GM12878 (cell line): Measurements from ENCODE around the gene PAX1. TPM values are rescaled to one million over a fixed set of nuclear protein-coding genes. Genes with fewer than 3 reads are reported as not detected.

Experiments used
- ATAC-seq: fragments of 200-7000 bp; cut with Tn5 transposase; 3 replicates; pipeline ENCODE4 v1.9.1; 2020; ENCODE audit warnings: mild to moderate bottlenecking, moderate library complexity
- BruUV-seq: library from RNA; stranded (reverse); fragments of 400-500 nt; replicated peaks from 2 replicates; lab custom pipeline; 2021; lab: Mats Ljungman, UMichigan
- CTCF ChIA-PET: fragments of 300-600 bp; sonication (Branson Sonifier 250); formaldehyde crosslinking; extraction: SDS; loops from one replicate; lab custom pipeline; 2021; ENCODE audit warnings: inconsistent platforms; lab: Yijun Ruan, JAX
- POLR2A ChIA-PET: fragments of 350-600 bp; formaldehyde crosslinking; extraction: SDS; loops from one replicate; lab custom pipeline; 2021; ENCODE audit warnings: inconsistent platforms; lab: Charles Lee
- RAD21 ChIA-PET: fragments of 300-600 bp; sonication (Branson Sonifier 250); formaldehyde crosslinking; loops from one replicate; lab custom pipeline; 2023; ENCODE audit warnings: antibody characterized with exemption; ENCODE audit not compliant: unreplicated experiment; lab: Charles Lee
- SMC1A ChIA-PET: fragments of 300-600 bp; sonication (Branson Sonifier 250); formaldehyde crosslinking; loops from one replicate; lab custom pipeline; 2023; ENCODE audit not compliant: unreplicated experiment, uncharacterized antibody; lab: Charles Lee
- DNase-seq: peaks from one replicate; pipeline ENCODE4 v3.0.0-alpha.2; 2011; ENCODE audit warnings: low read depth, low spot score
- FAIRE-seq: peaks from 3 replicates; lab custom pipeline; 2011; peaks lifted over from hg19 to GRCh38; lab: Jason Lieb, UNC
- H2AFZ ChIP-seq: 2 replicates; pipeline ENCODE4 v1.6.0; 2011; ENCODE audit warnings: low read depth, low read length, control low read depth; ENCODE audit not compliant: control insufficient read depth
- H3K27ac ChIP-seq: 2 replicates; pipeline ENCODE4 v1.5.1; 2011; ENCODE audit warnings: control low read depth; ENCODE audit not compliant: control insufficient read depth, insufficient read depth
- H3K27me3 ChIP-seq, 2 experiments: replicated peaks in 1 of 2; 2 replicates each; pipeline versions ENCODE4 v1.6.0 to v1.6.1; 2011; ENCODE audit warnings: low read length in 1 of 2; ENCODE audit not compliant: control insufficient read depth in 2 of 2, insufficient read depth in 2 of 2
- H3K36me3 ChIP-seq, 2 experiments: 2 replicates each; pipeline ENCODE4 v1.5.1; 2011; ENCODE audit warnings: low read length in 1 of 2; ENCODE audit not compliant: control insufficient read depth in 2 of 2, insufficient read depth in 2 of 2
- H3K4me1 ChIP-seq: 2 replicates; pipeline ENCODE4 v1.6.1; 2011; ENCODE audit warnings: mild to moderate bottlenecking, low read length, moderate library complexity, mixed read lengths; ENCODE audit not compliant: control insufficient read depth, insufficient read depth
- H3K4me2 ChIP-seq: 2 replicates; pipeline ENCODE4 v1.6.0; 2011; ENCODE audit warnings: control low read depth; ENCODE audit not compliant: control insufficient read depth, insufficient read depth
- H3K4me3 ChIP-seq: fragments of 200-600 bp; sonication (generic); 2 replicates; pipeline ENCODE4 v1.5.1; 2016
- H3K79me2 ChIP-seq: 2 replicates; pipeline ENCODE4 v1.6.0; 2011; ENCODE audit warnings: low read length; ENCODE audit not compliant: control insufficient read depth, insufficient read depth
- H3K9ac ChIP-seq: 2 replicates; pipeline ENCODE4 v1.8.0; 2011; ENCODE audit warnings: low read length, control low read depth, mixed read lengths; ENCODE audit not compliant: control insufficient read depth, insufficient read depth
- H3K9me3 ChIP-seq: replicated peaks from 3 replicates; pipeline ENCODE4 v1.5.1; 2011; ENCODE audit warnings: mild to moderate bottlenecking, low read length; ENCODE audit not compliant: control insufficient read depth, insufficient read depth
- H4K20me1 ChIP-seq: 2 replicates; pipeline ENCODE4 v1.6.0; 2011; ENCODE audit not compliant: control insufficient read depth, insufficient read depth
- CBFB ChIP-seq: IDR thresholded peaks from 2 replicates; pipeline ENCODE4 v1.6.1; 2016; ENCODE audit warnings: antibody characterized with exemption, low read depth
- GATAD2B ChIP-seq: fragments of 450-650 bp; conservative IDR thresholded peaks from 2 replicates; pipeline ENCODE4 v1.6.1; 2017; ENCODE audit warnings: low read depth, mild to moderate bottlenecking, moderate library complexity
- MEF2A ChIP-seq: IDR thresholded peaks from 2 replicates; pipeline ENCODE4 v1.6.1; 2011; ENCODE audit warnings: low read depth, mild to moderate bottlenecking, low read length, moderate library complexity; ENCODE audit not compliant: insufficient read depth
- MTA3 ChIP-seq: IDR thresholded peaks from 2 replicates; pipeline ENCODE4 v1.6.1; 2012; ENCODE audit warnings: low read length, inconsistent platforms, borderline replicate concordance
- NFYA ChIP-seq: IDR thresholded peaks from 2 replicates; pipeline ENCODE4 v1.6.1; 2011; ENCODE audit warnings: low read depth, mild to moderate bottlenecking, low read length, improper control_type of control experiment, borderline replicate concordance
- POLR2A ChIP-seq: IDR thresholded peaks from 2 replicates; pipeline ENCODE4 v1.6.1; 2011; ENCODE audit warnings: low read depth, mild to moderate bottlenecking, low read length
- RBBP5 ChIP-seq: fragments of 200-600 bp; sonication (generic); conservative IDR thresholded peaks from 2 replicates; pipeline ENCODE4 v1.6.1; 2016
- SP1 ChIP-seq: IDR thresholded peaks from one replicate; pipeline ENCODE4 v1.6.1; 2011; ENCODE audit warnings: low read depth, low read length
- TCF7 ChIP-seq: IDR thresholded peaks from 2 replicates; pipeline ENCODE4 v1.6.1; 2014; ENCODE audit warnings: antibody characterized with exemption, borderline replicate concordance
- WRNIP1 ChIP-seq: IDR thresholded peaks from 2 replicates; pipeline ENCODE4 v1.6.1; 2011; ENCODE audit warnings: low read depth, low read length, improper control_type of control experiment, borderline replicate concordance
- ZNF207 ChIP-seq: fragments of 450-650 bp; IDR thresholded peaks from 2 replicates; pipeline ENCODE4 v1.6.1; 2014; ENCODE audit warnings: antibody characterized with exemption, mild to moderate bottlenecking, borderline replicate concordance
- ZNF24 ChIP-seq: fragments of 450-650 bp; IDR thresholded peaks from 2 replicates; pipeline ENCODE4 v1.6.1; 2017; ENCODE audit warnings: antibody characterized with exemption, mild to moderate bottlenecking
- WGBS: methylation state at CpG from one replicate; pipeline ENCODE4 v1.1.6; 2016; ENCODE audit warnings: low lambda C conversion rate; ENCODE audit not compliant: insufficient replicate concordance, insufficient coverage; ENCODE audit errors: missing lambda C conversion rate; 5-methylcytosine and 5-hydroxymethylcytosine counted together
- in situ Hi-C: fragments of 300-500 bp; cut with MboI; formaldehyde crosslinking; loops from 9 replicates; pipeline ENCODE4 v1.14.3; 2018; ENCODE audit warnings: mixed read lengths
- intact Hi-C: fragments of 100-400 bp; cut with micrococcal nuclease; formaldehyde crosslinking; loops from one replicate; pipeline ENCODE4 v1.14.2; 2022; ENCODE audit not compliant: unreplicated experiment
- polyA plus RNA-seq, 11 experiments: library from polyadenylated mRNA; depleted of rRNA in 4 of 11; unstranded in 6 of 11; stranded (reverse) in 5 of 11; fragments of >200 nt; fragmentation: Nextera tagmentation in 4 of 11; fragmentation: Illumina TruSeq in 1 of 11; extraction: Ambion mirVana in 4 of 11; extraction: Trizol in 1 of 11; gene quantifications; 1 replicate in 1 of 11; 2 replicates in 10 of 11; pipeline versions ENCODE4 v1.2.1 to v1.2.3, GENCODE V29; 2011 to 2016; ENCODE audit warnings: inconsistent platforms in 2 of 11, missing spikeins in 2 of 11, low read depth in 1 of 11
- total RNA-seq, 4 experiments: library from RNA; depleted of rRNA in 3 of 4; stranded (reverse); fragments of >200 nt in 3 of 4; fragmentation: Illumina TruSeq in 1 of 4; extraction: Trizol in 1 of 4; gene quantifications; 2 replicates each; pipeline versions ENCODE4 v1.2.1 to v1.2.3, GENCODE V29; 2013 to 2021
- TF ChIP-seq, protein P1 (sequence below): IDR thresholded peaks from 2 replicates; pipeline ENCODE4 v1.6.1; 2012; ENCODE audit warnings: mild to moderate bottlenecking, low read depth, low read length

Gene PAX1
- total and polyA plus RNA-seq, 10 of the 15 experiments (the other 5 are each of a cell fraction or from before 2014, with no cell fraction given): not detected

- no TSS peak for BruUV-seq
- in situ Hi-C loops: no loop called here
- Histone ChIP-seq H3K4me2 (no peak overlapping the region), H2AFZ (no peak overlapping the region), H3K9me3 (no peaks in the 10 kb centered on the region; the same call in 2 of the 3 replicates), H3K27me3 (peaks cover 9 to 21% of the 10 kb centered on the region in 2 experiments), H3K4me1 (no peaks in the 10 kb centered on the region), H3K79me2 (no peaks in the 10 kb centered on the region), H3K9ac (no peak overlapping the region), H3K4me3 (no peak overlapping the region), H3K36me3 (no peaks in the 10 kb centered on the region), H3K27ac (no peak overlapping the region), H4K20me1 (no peaks in the 10 kb centered on the region)
- FAIRE-seq (no peak), DNase-seq (no peak), ATAC-seq (no peak)
- 13% methylated on average over 33 of the region's 33 CpGs for WGBS
- intact Hi-C loops: no loop called here
- ChIA-PET RAD21 (no interaction called here), SMC1A (no interaction called here), POLR2A (no interaction called here), CTCF (interaction anchor here (0.8 to 1.3 kb wide), 2 partner anchors 9 to 11 kb away, joined by 3 to 6 read pairs; no protein-coding TSS in a partner anchor)
- no peak for TF ChIP-seq WRNIP1
- no peak for TF ChIP-seq TCF7
- no peak for TF ChIP-seq SP1
- no peak for TF ChIP-seq ZNF24
- no peak for TF ChIP-seq CBFB
- no peak for TF ChIP-seq RBBP5
- TF ChIP-seq MTA3: no peak
- TF ChIP-seq MEF2A: no peak
- TF ChIP-seq GATAD2B: no peak
- TF ChIP-seq POLR2A: no peak
- no peak for TF ChIP-seq ZNF207
- TF ChIP-seq NFYA: no peak
- TF ChIP-seq, protein P1, sequence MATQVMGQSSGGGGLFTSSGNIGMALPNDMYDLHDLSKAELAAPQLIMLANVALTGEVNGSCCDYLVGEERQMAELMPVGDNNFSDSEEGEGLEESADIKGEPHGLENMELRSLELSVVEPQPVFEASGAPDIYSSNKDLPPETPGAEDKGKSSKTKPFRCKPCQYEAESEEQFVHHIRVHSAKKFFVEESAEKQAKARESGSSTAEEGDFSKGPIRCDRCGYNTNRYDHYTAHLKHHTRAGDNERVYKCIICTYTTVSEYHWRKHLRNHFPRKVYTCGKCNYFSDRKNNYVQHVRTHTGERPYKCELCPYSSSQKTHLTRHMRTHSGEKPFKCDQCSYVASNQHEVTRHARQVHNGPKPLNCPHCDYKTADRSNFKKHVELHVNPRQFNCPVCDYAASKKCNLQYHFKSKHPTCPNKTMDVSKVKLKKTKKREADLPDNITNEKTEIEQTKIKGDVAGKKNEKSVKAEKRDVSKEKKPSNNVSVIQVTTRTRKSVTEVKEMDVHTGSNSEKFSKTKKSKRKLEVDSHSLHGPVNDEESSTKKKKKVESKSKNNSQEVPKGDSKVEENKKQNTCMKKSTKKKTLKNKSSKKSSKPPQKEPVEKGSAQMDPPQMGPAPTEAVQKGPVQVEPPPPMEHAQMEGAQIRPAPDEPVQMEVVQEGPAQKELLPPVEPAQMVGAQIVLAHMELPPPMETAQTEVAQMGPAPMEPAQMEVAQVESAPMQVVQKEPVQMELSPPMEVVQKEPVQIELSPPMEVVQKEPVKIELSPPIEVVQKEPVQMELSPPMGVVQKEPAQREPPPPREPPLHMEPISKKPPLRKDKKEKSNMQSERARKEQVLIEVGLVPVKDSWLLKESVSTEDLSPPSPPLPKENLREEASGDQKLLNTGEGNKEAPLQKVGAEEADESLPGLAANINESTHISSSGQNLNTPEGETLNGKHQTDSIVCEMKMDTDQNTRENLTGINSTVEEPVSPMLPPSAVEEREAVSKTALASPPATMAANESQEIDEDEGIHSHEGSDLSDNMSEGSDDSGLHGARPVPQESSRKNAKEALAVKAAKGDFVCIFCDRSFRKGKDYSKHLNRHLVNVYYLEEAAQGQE: no peak
Measured at GRCh38 chr20:21707999-21708737, 2.7 kb downstream of the PAX1 start.
